A549 (cell line): ENCODE results near the gene SEMA3B. TPM values are rescaled to one million over a fixed set of nuclear protein-coding genes. Genes with fewer than 3 reads are reported as not detected.

Source experiments
- ATAC-seq, 2 experiments: fragments of 200-7000 bp in 1 of 2; fragments of >200 bp in 1 of 2; cut with Nextera tagmentation in 1 of 2; cut with Tn5 transposase in 1 of 2; 3 replicates each; pipeline versions ENCODE4 v1.8.0 to v1.9.1; 2018 to 2020; ENCODE audit warnings: mild to moderate bottlenecking in 1 of 2, moderate library complexity in 1 of 2
- CTCF ChIA-PET: fragments of 300-600 bp; sonication (Branson Sonifier 250); formaldehyde crosslinking; extraction: SDS; loops from one replicate; lab custom pipeline; 2021; ENCODE audit warnings: antibody characterized with exemption, inconsistent platforms; lab: Yijun Ruan, JAX
- POLR2A ChIA-PET: fragments of 350-600 bp; formaldehyde crosslinking; extraction: SDS; loops from one replicate; lab custom pipeline; 2021; ENCODE audit warnings: antibody characterized with exemption, inconsistent platforms; lab: Yijun Ruan, JAX
- DNase-seq, 2 experiments: peaks; one replicate each; pipeline versions ENCODE4 v3.0.0 to v3.0.0-alpha.2; 2011 to 2016; ENCODE audit warnings: low read depth in 1 of 2, low spot score in 1 of 2
- FAIRE-seq: peaks from 2 replicates; lab custom pipeline; 2011; peaks lifted over from hg19 to GRCh38; lab: Jason Lieb, UNC
- H3K27ac ChIP-seq, 2 experiments: fragments of >200 bp; sonication (Bioruptor Twin); formaldehyde crosslinking; 3 replicates each; pipeline ENCODE4 v1.5.1; 2016 to 2017
- H3K4me1 ChIP-seq: fragments of >200 bp; sonication (Bioruptor Twin); formaldehyde crosslinking; 3 replicates; pipeline ENCODE4 v1.6.1; 2016
- H3K4me2 ChIP-seq: fragments of >200 bp; sonication (Bioruptor Twin); formaldehyde crosslinking; 3 replicates; pipeline ENCODE4 v1.6.1; 2016
- H3K4me3 ChIP-seq: fragments of >200 bp; sonication (Bioruptor Twin); formaldehyde crosslinking; 3 replicates; pipeline ENCODE4 v1.5.1; 2016
- H3K9me3 ChIP-seq: fragments of >200 bp; sonication (Bioruptor Twin); formaldehyde crosslinking; 3 replicates; pipeline ENCODE4 v1.6.1; 2016
- BHLHE40 ChIP-seq: IDR thresholded peaks from 2 replicates; pipeline ENCODE4 v1.6.1; 2012; ENCODE audit warnings: low read depth, low read length, inconsistent platforms
- CBX2 ChIP-seq: fragments of 200-600 bp; sonication (generic); IDR thresholded peaks from 2 replicates; pipeline ENCODE4 v1.6.1; 2016; ENCODE audit warnings: low read depth, mild to moderate bottlenecking, borderline replicate concordance
- CBX8 ChIP-seq: fragments of 200-600 bp; sonication (generic); IDR thresholded peaks from 2 replicates; pipeline ENCODE4 v1.6.1; 2016
- CHD4 ChIP-seq: fragments of 200-600 bp; sonication (generic); IDR thresholded peaks from 2 replicates; pipeline ENCODE4 v1.6.1; 2016; ENCODE audit warnings: antibody characterized with exemption, mild to moderate bottlenecking, borderline replicate concordance
- CTCF ChIP-seq: fragments of >200 bp; sonication (Bioruptor Twin); formaldehyde crosslinking; IDR thresholded peaks from 3 replicates; pipeline ENCODE4 v1.5.1; 2016
- EP300 ChIP-seq, 2 experiments: fragments of >200 bp; sonication (Bioruptor Twin); formaldehyde crosslinking; IDR thresholded peaks; 2 replicates in 1 of 2; 3 replicates in 1 of 2; pipeline ENCODE4 v1.6.1; 2016 to 2017
- ESRRA ChIP-seq: fragments of 150-350 bp; IDR thresholded peaks from 2 replicates; pipeline ENCODE4 v1.6.1; 2014; ENCODE audit warnings: mild to moderate bottlenecking, low read length, borderline replicate concordance
- FOSL2 ChIP-seq, 2 experiments: fragments of 450-650 bp in 1 of 2; fragments of >200 bp in 1 of 2; sonication (Bioruptor Twin) in 1 of 2; formaldehyde crosslinking; IDR thresholded peaks; 2 replicates each; pipeline versions ENCODE4 v1.5.0 to v1.6.1; 2016 to 2020; ENCODE audit warnings: mild to moderate bottlenecking in 1 of 2, moderate library complexity in 1 of 2
- GATA3 ChIP-seq: IDR thresholded peaks from 2 replicates; pipeline ENCODE4 v1.6.1; 2012; ENCODE audit warnings: borderline replicate concordance
- HES2 ChIP-seq: fragments of >200 bp; sonication (Bioruptor Twin); formaldehyde crosslinking; IDR thresholded peaks from 2 replicates; pipeline ENCODE4 v1.6.1; 2016
- HEYL ChIP-seq: fragments of 250-450 bp; sonication (Bioruptor Pico); IDR thresholded peaks from 2 replicates; pipeline ENCODE4 v1.8.0; 2021; ENCODE audit warnings: mild to moderate bottlenecking, moderate library complexity
- HMGXB4 ChIP-seq: fragments of 250-450 bp; sonication (Bioruptor Pico); IDR thresholded peaks from 2 replicates; pipeline ENCODE4 v1.5.0; 2021; ENCODE audit warnings: mild to moderate bottlenecking, moderate library complexity, borderline replicate concordance
- HOXB13 ChIP-seq: fragments of 250-450 bp; sonication (Bioruptor Pico); IDR thresholded peaks from 2 replicates; pipeline ENCODE4 v1.5.0; 2020; ENCODE audit warnings: low read depth, mild to moderate bottlenecking, moderate library complexity
- JUNB ChIP-seq: fragments of >200 bp; sonication (Bioruptor Twin); formaldehyde crosslinking; IDR thresholded peaks from 2 replicates; pipeline ENCODE4 v1.6.1; 2016
- KDM1A ChIP-seq: fragments of 200-600 bp; sonication (generic); IDR thresholded peaks from 2 replicates; pipeline ENCODE4 v1.6.1; 2016; ENCODE audit warnings: low read depth, mild to moderate bottlenecking
- KDM5A ChIP-seq: fragments of 200-600 bp; sonication (generic); IDR thresholded peaks from 2 replicates; pipeline ENCODE4 v1.6.1; 2016; ENCODE audit warnings: antibody characterized with exemption, mild to moderate bottlenecking
- MAFK ChIP-seq: fragments of 450-650 bp; IDR thresholded peaks from 2 replicates; pipeline ENCODE4 v1.6.1; 2014; ENCODE audit not compliant: partially characterized antibody
- MYC ChIP-seq: IDR thresholded peaks from 2 replicates; pipeline ENCODE4 v1.6.1; 2012; ENCODE audit warnings: mild to moderate bottlenecking, inconsistent platforms, low read length, improper control_type of control experiment, borderline replicate concordance
- NPAS2 ChIP-seq: fragments of 250-450 bp; sonication (Bioruptor Pico); IDR thresholded peaks from 2 replicates; pipeline ENCODE4 v1.8.0; 2022; ENCODE audit warnings: mild to moderate bottlenecking, moderate library complexity, borderline replicate concordance
- NR3C1 ChIP-seq: fragments of >200 bp; sonication (Bioruptor Twin); formaldehyde crosslinking; IDR thresholded peaks from 3 replicates; pipeline ENCODE4 v1.6.1; 2017
- PHF8 ChIP-seq: fragments of 200-600 bp; sonication (generic); IDR thresholded peaks from 2 replicates; pipeline ENCODE4 v1.6.1; 2016; ENCODE audit warnings: low read depth, mild to moderate bottlenecking, antibody characterized with exemption, moderate library complexity, borderline replicate concordance
- RAD21 ChIP-seq, 2 experiments: fragments of >200 bp in 1 of 2; sonication (Bioruptor Twin) in 1 of 2; formaldehyde crosslinking in 1 of 2; IDR thresholded peaks in 1 of 2; conservative IDR thresholded peaks in 1 of 2; 2 replicates in 1 of 2; 3 replicates in 1 of 2; pipeline ENCODE4 v1.6.1; 2012 to 2018; ENCODE audit warnings: inconsistent platforms in 1 of 2
- RARB ChIP-seq: fragments of 250-450 bp; sonication (Bioruptor Pico); IDR thresholded peaks from 2 replicates; pipeline ENCODE4 v1.8.0; 2021; ENCODE audit warnings: mild to moderate bottlenecking, moderate library complexity
- REST ChIP-seq: fragments of 200-600 bp; sonication (generic); IDR thresholded peaks from 2 replicates; pipeline ENCODE4 v1.6.1; 2016; ENCODE audit warnings: antibody characterized with exemption, mild to moderate bottlenecking, moderate library complexity
- SMC3 ChIP-seq: fragments of >200 bp; sonication (Bioruptor Twin); formaldehyde crosslinking; IDR thresholded peaks from 3 replicates; pipeline ENCODE4 v1.6.1; 2018; ENCODE audit warnings: inconsistent platforms
- SREBF2 ChIP-seq: fragments of 450-650 bp; IDR thresholded peaks from 2 replicates; pipeline ENCODE4 v1.6.1; 2014; ENCODE audit warnings: mild to moderate bottlenecking, moderate library complexity
- TP53 ChIP-seq: fragments of 250-450 bp; sonication (Bioruptor Pico); IDR thresholded peaks from 2 replicates; pipeline ENCODE4 v1.5.0; 2021; ENCODE audit warnings: mild to moderate bottlenecking, moderate library complexity
- ZC3H11A ChIP-seq: fragments of 450-650 bp; IDR thresholded peaks from 2 replicates; pipeline ENCODE4 v1.6.1; 2014; ENCODE audit warnings: antibody characterized with exemption, mild to moderate bottlenecking
- ZNF302 ChIP-seq: fragments of 250-450 bp; sonication (Bioruptor Pico); IDR thresholded peaks from 2 replicates; pipeline ENCODE4 v1.9.0; 2021; ENCODE audit warnings: inconsistent platforms, mild to moderate bottlenecking, moderate library complexity
- ZSCAN20 ChIP-seq: fragments of 250-450 bp; sonication (Bioruptor Pico); IDR thresholded peaks from 2 replicates; pipeline ENCODE4 v1.8.0; 2022; ENCODE audit warnings: mild to moderate bottlenecking, moderate library complexity
- WGBS: methylation state at CpG from one replicate; pipeline ENCODE4 v1.1.6; 2017; ENCODE audit errors: missing lambda C conversion rate; 5-methylcytosine and 5-hydroxymethylcytosine counted together
- polyA plus RNA-seq, 4 experiments: library from polyadenylated mRNA; depleted of rRNA in 3 of 4; stranded (reverse); fragments of >200 nt; fragmentation: RNase III in 1 of 4; extraction: RNeasy Plus Mini Kit Qiagen cat#74134 plus additional on column Dnase treatment in 1 of 4; gene quantifications; 2 replicates in 3 of 4; 3 replicates in 1 of 4; pipeline ENCODE4 v1.2.3, GENCODE V29; 2011 to 2017

SEMA3B gene
- polyA plus RNA-seq, 2 of the 4 experiments (the other 2 are of a cell fraction) = 6.5 to 7.4 TPM

- no peak for TF ChIP-seq CTCF
- TF ChIP-seq NPAS2 (CRISPR knock-in tag) = no peak
- TF ChIP-seq NR3C1 = no peak
- no peak for TF ChIP-seq ZSCAN20 (CRISPR knock-in tag)
- TF ChIP-seq CHD4 = no peak
Observed at GRCh38 chr3:50290161-50290641, 21.3 kb downstream of the SEMA3B start (continued).

GRCh38 chr3:50292159-50293078 lies 23.5 kb downstream of the SEMA3B start, which contains the start of gene IFRD2:
TSS of gene IFRD2 (minus strand) at chr3:50292429. CDS start at chr3:50292274, 155 bp downstream.
- POLR2A ChIA-PET = interaction anchor here (0.7 to 1.5 kb wide), 8 partner anchors 13 to 746 kb away, joined by 3 to 7 read pairs (median 4); partner anchors contain the start of genes GNAI2, LSMEM2 and TUSC2
- H3K9me3 ChIP-seq = no peaks in the 10 kb centered on the region
- FAIRE-seq = no peak
- H3K27ac ChIP-seq = peak within 1 kb of the TSS; percentile 95 to 97
- ATAC-seq = peak; percentile 93 to 98
- H3K4me3 ChIP-seq = peak within 1 kb of the TSS; percentile 87
- peak within 1 kb of the TSS; percentile 87 for H3K4me2 ChIP-seq
- peak; percentile 79 to 97 for DNase-seq
- WGBS = 38% methylated on average over 5 of the region's 67 CpGs
- CTCF ChIA-PET = interaction anchor here (0.8 to 2.0 kb wide), 11 partner anchors 8 to 98 kb away, joined by 3 to 7 read pairs (median 4); no protein-coding TSS in a partner anchor
- H3K4me1 ChIP-seq = peaks cover 13% of the 10 kb centered on the region; the same call in 2 of the 3 replicates
- TF ChIP-seq JUNB = no peak
- TF ChIP-seq MAFK = no peak
- no peak for TF ChIP-seq FOSL2 (IDR thresholded peaks at IDR 0.05)
- TF ChIP-seq FOSL2 (CRISPR knock-in tag; IDR thresholded peaks at IDR 0.05) = no peak
- TF ChIP-seq PHF8 = peak; percentile 43; the same call in 1 of the 2 replicates
- no peak for TF ChIP-seq HMGXB4 (CRISPR knock-in tag)
- TF ChIP-seq EP300 (IDR thresholded peaks at IDR 0.05) = no peak
- no peak for TF ChIP-seq SMC3
- TF ChIP-seq ESRRA = no peak
- no peak for TF ChIP-seq NR3C1
- no peak for TF ChIP-seq ZC3H11A
- TF ChIP-seq KDM1A = no peak
- no peak for TF ChIP-seq CBX8
- no peak for TF ChIP-seq BHLHE40
- TF ChIP-seq REST = no peak
- TF ChIP-seq HEYL = no peak
- TF ChIP-seq KDM5A = 0 out of 2 replicates have a peak, but pooled peaks have one; percentile 26
- TF ChIP-seq HES2 = no peak
- 0 out of 2 replicates have a peak, but pooled peaks have one; percentile 48 for TF ChIP-seq HOXB13 (CRISPR knock-in tag)
- no peak for TF ChIP-seq ZNF302 (CRISPR knock-in tag)
- no peak for TF ChIP-seq SREBF2
- TF ChIP-seq RAD21 (conservative IDR thresholded peaks at IDR 0.05 in 1 of 2, IDR thresholded peaks at IDR 0.05 in 1 of 2) = no peak
- no peak for TF ChIP-seq RARB (CRISPR knock-in tag)
- no peak for TF ChIP-seq ZSCAN20 (CRISPR knock-in tag)
- no peak for TF ChIP-seq CBX2
- peak; percentile 11; the same call in 1 of the 2 replicates for TF ChIP-seq GATA3
- TF ChIP-seq TP53 (CRISPR knock-in tag) = no peak
- TF ChIP-seq CHD4 = no peak
- TF ChIP-seq MYC = peak; percentile 38; the same call in 1 of the 2 replicates
